Endothelial cell (in vitro differentiated cells): Measurements from ENCODE around the gene CARF. TPM values are rescaled to one million over a fixed set of nuclear protein-coding genes. Genes with fewer than 3 reads are reported as not detected.
A peak's percentile ranks its signal among the peaks of the same experiment; 100 is the strongest.
"Not testable (repeated sequence)": the region's sequence is repeated elsewhere in the genome, so short reads cannot be mapped to it uniquely, and the experiment has no call there.

Experiments used
- DNase-seq: peaks from one replicate; pipeline ENCODE4 v3.0.0; 2021; ENCODE audit warnings: low spot score
- H3K27ac Mint-ChIP-seq: one replicate; pipeline ENCODE4 v1.8.0; 2021; ENCODE audit warnings: mixed read lengths, inconsistent platforms; ENCODE audit not compliant: unreplicated experiment
- H3K27me3 Mint-ChIP-seq: one replicate; pipeline ENCODE4 v1.8.0; 2021; ENCODE audit warnings: mild to moderate bottlenecking, moderate library complexity, mixed read lengths, inconsistent platforms; ENCODE audit not compliant: unreplicated experiment
- H3K36me3 Mint-ChIP-seq: one replicate; pipeline ENCODE4 v1.8.0; 2021; ENCODE audit warnings: mild to moderate bottlenecking, low read depth, mixed read lengths, inconsistent platforms; ENCODE audit not compliant: unreplicated experiment
- H3K4me1 Mint-ChIP-seq: one replicate; pipeline ENCODE4 v1.8.0; 2021; ENCODE audit warnings: mild to moderate bottlenecking, mixed read lengths, inconsistent platforms; ENCODE audit not compliant: unreplicated experiment
- H3K4me3 Mint-ChIP-seq: one replicate; pipeline ENCODE4 v1.8.0; 2021; ENCODE audit warnings: mild to moderate bottlenecking, mixed read lengths, inconsistent platforms; ENCODE audit not compliant: unreplicated experiment
- H3K9me3 Mint-ChIP-seq: one replicate; pipeline ENCODE4 v1.8.0; 2021; ENCODE audit warnings: mixed read lengths, inconsistent platforms; ENCODE audit not compliant: unreplicated experiment
- CTCF ChIP-seq: fragments of 200-600 bp; sonication (generic); IDR thresholded peaks from one replicate; pipeline ENCODE4 v1.5.0; 2021; ENCODE audit warnings: antibody characterized with exemption; ENCODE audit not compliant: unreplicated experiment
- total RNA-seq: library from RNA; stranded (reverse); fragmentation: NEBNext Ultra II Directional; extraction: Animal tissue kit (Norgen Biotek cat#: 25700); gene quantifications from one replicate; pipeline ENCODE4 v1.2.1, GENCODE V29; 2021; ENCODE audit not compliant: unreplicated experiment

The CARF gene
- total RNA-seq, 1 donor from 2014 or later, result 8.8 TPM

GRCh38 chr2:202881570-202881969 lies 30.5 kb upstream of the CARF start:
- no peak overlapping the region for H3K27ac Mint-ChIP-seq
- H3K4me1 Mint-ChIP-seq, result peaks cover 4% of the 10 kb centered on the region
- no peaks in the 10 kb centered on the region for H3K27me3 Mint-ChIP-seq
- no peaks in the 10 kb centered on the region for H3K36me3 Mint-ChIP-seq
- TF ChIP-seq CTCF, result no peak
- no peak overlapping the region for H3K4me3 Mint-ChIP-seq
- DNase-seq, result no peak
- H3K9me3 Mint-ChIP-seq, result no peaks in the 10 kb centered on the region

- Mint-ChIP-seq H3K36me3 (no peaks in the 10 kb centered on the region), H3K4me3 (no peak overlapping the region), H3K4me1 (peaks cover 4% of the 10 kb centered on the region), H3K27me3 (no peaks in the 10 kb centered on the region), H3K9me3 (no peaks in the 10 kb centered on the region), H3K27ac (no peak overlapping the region)
- TF ChIP-seq CTCF, result no peak
- no peak for DNase-seq
Observed at GRCh38 chr2:202883987-202884675, 27.9 kb upstream of the CARF start.

GRCh38 chr2:202885190-202885589 lies 26.9 kb upstream of the CARF start:
- no peaks in the 10 kb centered on the region for H3K9me3 Mint-ChIP-seq
- H3K4me3 Mint-ChIP-seq, result no peak overlapping the region
- no peaks in the 10 kb centered on the region for H3K27me3 Mint-ChIP-seq
- no peak for TF ChIP-seq CTCF
- DNase-seq, result no peak
- no peaks in the 10 kb centered on the region for H3K36me3 Mint-ChIP-seq
- peaks cover 4% of the 10 kb centered on the region for H3K4me1 Mint-ChIP-seq
- no peak overlapping the region for H3K27ac Mint-ChIP-seq

- H3K36me3 Mint-ChIP-seq, result peaks cover 25% of the 10 kb centered on the region
- H3K4me1 Mint-ChIP-seq, result not testable (repeated sequence)
- peak overlapping the region; percentile 15 for H3K4me3 Mint-ChIP-seq
Observed at GRCh38 chr2:202905507-202905906, 6.6 kb upstream of the CARF start.

GRCh38 chr2:202908186-202908585 lies 3.9 kb upstream of the CARF start:
- no peak for TF ChIP-seq CTCF
- H3K4me3 Mint-ChIP-seq, result no peak overlapping the region
- no peak overlapping the region for H3K27ac Mint-ChIP-seq
- peaks cover 10% of the 10 kb centered on the region for H3K4me1 Mint-ChIP-seq
- peaks cover 26% of the 10 kb centered on the region for H3K36me3 Mint-ChIP-seq
- peaks cover 4% of the 10 kb centered on the region for H3K27me3 Mint-ChIP-seq
- H3K9me3 Mint-ChIP-seq, result no peaks in the 10 kb centered on the region
- no peak for DNase-seq

More at GRCh38 chr2:202905507-202905906, 6.6 kb upstream of the CARF start:
- H3K27ac Mint-ChIP-seq, H3K27me3 Mint-ChIP-seq, DNase-seq, H3K9me3 Mint-ChIP-seq: not testable (repeated sequence)
